Endothelial cell (in vitro differentiated cells): ENCODE data around the gene DLX5. TPM values are rescaled to one million over a fixed set of nuclear protein-coding genes. Genes with fewer than 3 reads are reported as not detected.

Source experiments
- DNase-seq: peaks from one replicate; pipeline ENCODE4 v3.0.0; 2021; ENCODE audit warnings: low spot score
- H3K27ac Mint-ChIP-seq: one replicate; pipeline ENCODE4 v1.8.0; 2021; ENCODE audit warnings: mixed read lengths, inconsistent platforms; ENCODE audit not compliant: unreplicated experiment
- H3K27me3 Mint-ChIP-seq: one replicate; pipeline ENCODE4 v1.8.0; 2021; ENCODE audit warnings: mild to moderate bottlenecking, moderate library complexity, mixed read lengths, inconsistent platforms; ENCODE audit not compliant: unreplicated experiment
- H3K36me3 Mint-ChIP-seq: one replicate; pipeline ENCODE4 v1.8.0; 2021; ENCODE audit warnings: mild to moderate bottlenecking, low read depth, mixed read lengths, inconsistent platforms; ENCODE audit not compliant: unreplicated experiment
- H3K4me1 Mint-ChIP-seq: one replicate; pipeline ENCODE4 v1.8.0; 2021; ENCODE audit warnings: mild to moderate bottlenecking, mixed read lengths, inconsistent platforms; ENCODE audit not compliant: unreplicated experiment
- H3K4me3 Mint-ChIP-seq: one replicate; pipeline ENCODE4 v1.8.0; 2021; ENCODE audit warnings: mild to moderate bottlenecking, mixed read lengths, inconsistent platforms; ENCODE audit not compliant: unreplicated experiment
- H3K9me3 Mint-ChIP-seq: one replicate; pipeline ENCODE4 v1.8.0; 2021; ENCODE audit warnings: mixed read lengths, inconsistent platforms; ENCODE audit not compliant: unreplicated experiment
- CTCF ChIP-seq: fragments of 200-600 bp; sonication (generic); IDR thresholded peaks from one replicate; pipeline ENCODE4 v1.5.0; 2021; ENCODE audit warnings: antibody characterized with exemption; ENCODE audit not compliant: unreplicated experiment
- total RNA-seq: library from RNA; stranded (reverse); fragmentation: NEBNext Ultra II Directional; extraction: Animal tissue kit (Norgen Biotek cat#: 25700); gene quantifications from one replicate; pipeline ENCODE4 v1.2.1, GENCODE V29; 2021; ENCODE audit not compliant: unreplicated experiment

Gene DLX5
- total RNA-seq, 1 donor from 2014 or later = 0.18 TPM

- Mint-ChIP-seq H3K27me3 (peaks cover 57% of the 10 kb centered on the region), H3K9me3 (no peaks in the 10 kb centered on the region), H3K4me1 (peaks cover 7% of the 10 kb centered on the region), H3K4me3 (no peak overlapping the region), H3K27ac (no peak overlapping the region), H3K36me3 (no peaks in the 10 kb centered on the region)
- DNase-seq = no peak
- no peak for TF ChIP-seq CTCF
Measured at GRCh38 chr7:97011536-97012364, 12.9 kb downstream of the DLX5 start.

DNA sequence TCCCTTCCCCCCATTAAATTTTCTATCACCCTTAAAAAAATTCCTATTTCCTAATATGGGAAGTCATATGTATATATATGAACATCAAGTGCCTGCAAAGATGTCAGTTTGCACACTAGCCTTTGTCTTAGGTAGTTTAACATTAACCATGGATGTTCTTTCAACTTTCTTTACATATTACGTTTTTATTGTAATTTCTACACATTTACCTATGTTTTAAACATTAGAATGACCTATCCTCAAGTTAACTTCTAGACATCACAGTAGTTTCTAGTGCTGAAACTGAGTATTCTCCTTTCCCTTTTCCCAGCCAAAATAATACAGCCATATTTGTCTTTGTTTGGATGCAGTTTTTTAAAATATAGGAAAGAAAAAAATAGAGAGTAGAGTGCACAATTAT lies 13.5 kb downstream of the DLX5 start:
- H3K27me3 Mint-ChIP-seq = peaks cover 54% of the 10 kb centered on the region
- no peaks in the 10 kb centered on the region for H3K36me3 Mint-ChIP-seq
- H3K4me3 Mint-ChIP-seq = no peak overlapping the region
- H3K4me1 Mint-ChIP-seq = peaks cover 3% of the 10 kb centered on the region
- H3K27ac Mint-ChIP-seq = no peak overlapping the region
- DNase-seq = no peak
- H3K9me3 Mint-ChIP-seq = no peaks in the 10 kb centered on the region
- no peak for TF ChIP-seq CTCF

DNA sequence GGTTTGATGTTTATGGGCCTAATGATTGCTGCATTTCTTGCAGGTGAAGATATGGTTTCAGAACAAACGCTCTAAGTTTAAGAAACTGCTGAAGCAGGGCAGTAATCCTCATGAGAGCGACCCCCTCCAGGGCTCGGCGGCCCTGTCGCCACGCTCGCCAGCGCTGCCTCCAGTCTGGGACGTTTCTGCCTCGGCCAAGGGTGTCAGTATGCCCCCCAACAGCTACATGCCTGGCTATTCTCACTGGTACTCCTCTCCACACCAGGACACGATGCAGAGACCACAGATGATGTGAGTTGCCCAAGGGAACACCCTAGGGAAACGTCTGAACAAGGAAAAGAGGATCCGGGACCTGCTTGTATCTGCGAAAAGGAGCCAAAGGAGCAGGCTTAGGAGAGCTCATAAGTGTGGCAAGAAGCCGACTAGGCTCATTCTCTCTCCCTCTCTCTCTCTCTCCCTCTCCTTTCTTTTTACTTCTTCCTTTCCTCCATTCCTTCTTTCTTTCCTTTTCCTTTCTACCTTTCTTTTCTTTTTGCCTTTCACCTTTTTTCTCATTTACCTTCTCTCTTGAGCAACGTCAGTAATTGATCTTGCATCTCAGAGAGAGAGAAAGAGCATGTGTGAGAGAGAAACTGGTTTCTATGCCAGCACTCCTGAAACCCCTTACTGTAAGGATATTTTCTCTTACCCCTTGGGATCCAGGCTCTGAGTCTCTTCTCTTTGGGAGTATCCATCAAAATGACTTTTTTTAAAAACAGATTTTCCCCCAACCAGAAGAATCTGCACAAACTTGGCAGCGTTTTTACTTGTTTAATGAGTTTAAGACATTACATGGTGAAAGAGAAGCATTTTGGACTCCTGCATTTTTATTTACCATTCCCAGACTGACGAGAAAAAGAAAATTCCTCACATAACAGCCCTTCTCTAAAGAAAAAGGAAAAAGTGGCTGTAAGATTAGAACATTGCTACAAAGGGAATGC lies 14.6 kb downstream of the DLX5 start:
- Mint-ChIP-seq H3K4me3 (no peak overlapping the region), H3K27ac (no peak overlapping the region), H3K36me3 (no peaks in the 10 kb centered on the region), H3K9me3 (no peaks in the 10 kb centered on the region), H3K27me3 (peaks cover 43% of the 10 kb centered on the region), H3K4me1 (peaks cover under 1% of the 10 kb centered on the region)
- no peak for DNase-seq
- TF ChIP-seq CTCF = no peak

DNA sequence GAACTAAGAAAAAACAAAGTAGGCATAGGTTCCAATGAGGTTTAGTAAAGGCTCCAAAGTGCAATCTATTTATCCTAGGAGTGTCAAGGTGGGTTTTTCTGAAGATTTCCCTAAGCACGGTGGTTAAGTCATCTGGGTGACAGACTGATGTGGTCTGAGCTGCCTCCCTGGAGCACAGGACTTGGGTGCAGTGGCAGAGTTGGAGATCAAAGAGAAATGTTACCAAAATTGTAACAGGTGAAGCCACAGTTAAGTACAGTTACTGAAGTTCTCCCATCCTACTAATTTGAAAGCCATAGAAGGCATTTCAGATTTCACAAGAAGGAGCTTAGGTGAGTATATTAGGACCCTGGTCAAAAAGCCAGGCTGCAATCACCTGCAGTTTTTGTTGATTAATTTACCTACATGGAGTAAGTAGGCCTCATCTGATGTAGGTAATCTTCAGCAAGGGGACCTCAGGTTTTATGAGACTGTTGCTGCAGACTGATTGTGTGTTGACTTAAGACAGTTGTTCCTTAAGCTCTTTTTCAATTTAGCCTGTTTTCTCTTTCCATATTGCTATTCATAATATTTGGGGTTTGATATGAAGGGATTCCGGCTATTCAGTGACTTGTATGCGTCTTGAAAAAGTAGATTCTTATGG lies 16.2 kb downstream of the DLX5 start:
- no peak for DNase-seq
- Mint-ChIP-seq H3K9me3 (no peaks in the 10 kb centered on the region), H3K4me1 (peaks cover 3% of the 10 kb centered on the region), H3K27ac (no peak overlapping the region), H3K36me3 (no peaks in the 10 kb centered on the region), H3K4me3 (no peak overlapping the region), H3K27me3 (peaks cover 44% of the 10 kb centered on the region)
- TF ChIP-seq CTCF = no peak
